Stimulated activated naive B cell treated with anti-CD40 and anti-IgM and Interleukin-4, amounts not matched to agents 10 μg/mL and 1 μg/mL and 100 μg/mL, for 72 hours (primary cell): ENCODE results near the gene THAP7.

ENCODE experiments used
- ATAC-seq, 2 donors: fragments of 150-1000 bp; cut with Tn5 transposase; replicated peaks; 2 replicates each; pipeline ENCODE4 v1.10.0; 2021; ENCODE audit warnings: moderate library complexity in 1 of 2
- DNase-seq: peaks from one replicate; pipeline ENCODE4 v3.0.0; 2021
- H3K27ac Mint-ChIP-seq: one replicate; pipeline ENCODE4 v1.8.0; 2022; ENCODE audit warnings: mild to moderate bottlenecking, mixed read lengths
- H3K27me3 Mint-ChIP-seq, 2 donors: one replicate each; pipeline ENCODE4 v1.8.0; 2022; ENCODE audit warnings: mixed read lengths in 2 of 2
- H3K36me3 Mint-ChIP-seq, 2 donors: one replicate each; pipeline ENCODE4 v1.8.0; 2022; ENCODE audit warnings: mixed read lengths in 2 of 2, mild to moderate bottlenecking in 1 of 2
- H3K4me1 Mint-ChIP-seq, 2 donors: one replicate each; pipeline ENCODE4 v1.8.0; 2022; ENCODE audit warnings: mixed read lengths in 2 of 2, mild to moderate bottlenecking in 1 of 2
- H3K4me3 Mint-ChIP-seq, 2 donors: one replicate each; pipeline ENCODE4 v1.8.0; 2022; ENCODE audit warnings: mild to moderate bottlenecking in 2 of 2, mixed read lengths in 2 of 2, moderate library complexity in 1 of 2
- H3K9me3 Mint-ChIP-seq, 2 donors: one replicate each; pipeline ENCODE4 v1.8.0; 2022; ENCODE audit warnings: mixed read lengths in 2 of 2, mild to moderate bottlenecking in 1 of 2

Gene THAP7

GRCh38 chr22:21038405-21038804, 36.5 kb upstream of the THAP7 start:
- Mint-ChIP-seq H3K9me3 (no peaks in the 10 kb centered on the region), H3K27ac (no peak overlapping the region), H3K36me3 (no peaks in the 10 kb centered on the region), H3K4me1 (peaks cover 2 to 4% of the 10 kb centered on the region in 2 donors), H3K27me3 (peaks cover 30 to 31% of the 10 kb centered on the region in 2 donors), H3K4me3 (no peak overlapping the region)
- DNase-seq (no peak), ATAC-seq (no peak)

DNA sequence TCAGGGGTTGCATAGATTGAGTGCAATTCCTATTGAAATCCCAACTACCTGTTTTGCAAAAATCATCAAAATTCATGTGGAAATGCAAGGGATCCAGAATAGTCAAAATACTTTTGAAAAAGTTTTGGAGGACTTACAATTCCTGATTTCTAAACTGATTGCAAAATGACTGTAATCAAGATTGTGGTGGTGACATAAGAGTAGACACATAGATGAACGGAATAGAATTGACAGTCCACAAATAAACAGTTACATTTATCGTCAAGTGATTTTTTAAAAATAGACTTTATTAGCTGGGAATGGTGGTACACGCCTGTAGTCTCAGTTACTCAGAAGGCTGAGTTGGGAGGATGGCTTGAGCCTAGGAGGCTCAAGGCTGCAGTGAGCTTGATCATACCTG, 33.1 kb upstream of the THAP7 start:
- no peak for DNase-seq
- no peak overlapping the region for H3K4me3 Mint-ChIP-seq
- no peaks in the 10 kb centered on the region for H3K36me3 Mint-ChIP-seq
- H3K27me3 Mint-ChIP-seq = peaks cover 37 to 42% of the 10 kb centered on the region in 2 donors
- H3K27ac Mint-ChIP-seq = no peak overlapping the region
- peaks cover 4 to 9% of the 10 kb centered on the region in 2 donors for H3K4me1 Mint-ChIP-seq
- no peak for ATAC-seq
- H3K9me3 Mint-ChIP-seq = no peaks in the 10 kb centered on the region

- no peaks in the 10 kb centered on the region for H3K9me3 Mint-ChIP-seq
- ATAC-seq = peak in 1 of 2 donors; percentile 67
- no peak overlapping the region for H3K27ac Mint-ChIP-seq
- H3K27me3 Mint-ChIP-seq = peaks cover 43 to 48% of the 10 kb centered on the region in 2 donors
- H3K4me1 Mint-ChIP-seq = peaks cover 4 to 9% of the 10 kb centered on the region in 2 donors
- H3K4me3 Mint-ChIP-seq = no peak overlapping the region
- no peaks in the 10 kb centered on the region for H3K36me3 Mint-ChIP-seq
- DNase-seq = no peak
Measured at GRCh38 chr22:21033895-21034294, 32.0 kb upstream of the THAP7 start.

DNA sequence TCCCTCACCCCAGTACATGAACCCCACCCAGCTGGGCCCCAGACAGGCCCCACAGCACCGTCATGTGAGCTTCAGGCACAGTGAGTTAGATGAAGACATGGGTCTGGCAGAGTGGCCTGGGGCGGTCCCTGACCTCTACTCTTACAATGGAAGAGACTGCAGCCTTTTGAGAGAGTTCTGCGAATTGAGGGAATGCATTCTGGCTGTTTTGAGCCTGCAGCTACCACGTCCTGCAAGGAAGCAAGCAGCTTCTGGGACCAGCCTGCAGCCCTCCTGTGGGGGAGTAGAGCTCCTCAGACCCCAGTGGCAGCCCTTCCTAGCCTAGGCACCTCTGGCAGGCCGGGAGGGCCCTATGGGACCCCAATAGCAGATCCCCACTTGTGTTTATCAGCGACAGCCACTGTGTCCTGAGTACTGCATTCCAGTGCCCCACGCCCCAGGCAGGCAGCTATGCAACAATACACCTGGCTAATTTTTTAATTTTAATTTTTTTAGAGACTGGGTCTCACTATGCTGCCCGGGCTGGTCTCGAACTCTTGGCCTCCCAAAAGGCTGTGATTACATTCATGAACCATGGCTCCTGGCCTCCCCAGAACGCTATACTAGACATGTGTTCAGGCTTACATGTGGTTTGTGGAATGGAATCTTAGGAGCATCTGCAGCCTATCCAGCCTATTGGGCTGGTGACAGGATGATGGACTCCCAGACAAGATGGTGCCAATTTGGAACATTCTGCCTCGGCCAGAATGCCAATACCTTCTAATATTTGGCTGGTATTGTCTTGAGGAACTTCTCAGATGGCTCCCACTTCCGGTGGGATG, 31.2 kb upstream of the THAP7 start:
- Mint-ChIP-seq H3K27ac (no peak overlapping the region), H3K4me1 (peaks cover 4 to 9% of the 10 kb centered on the region in 2 donors), H3K9me3 (no peaks in the 10 kb centered on the region), H3K27me3 (peaks cover 43 to 49% of the 10 kb centered on the region in 2 donors), H3K4me3 (no peak overlapping the region), H3K36me3 (no peaks in the 10 kb centered on the region)
- DNase-seq (no peak), ATAC-seq (no peak)

DNA sequence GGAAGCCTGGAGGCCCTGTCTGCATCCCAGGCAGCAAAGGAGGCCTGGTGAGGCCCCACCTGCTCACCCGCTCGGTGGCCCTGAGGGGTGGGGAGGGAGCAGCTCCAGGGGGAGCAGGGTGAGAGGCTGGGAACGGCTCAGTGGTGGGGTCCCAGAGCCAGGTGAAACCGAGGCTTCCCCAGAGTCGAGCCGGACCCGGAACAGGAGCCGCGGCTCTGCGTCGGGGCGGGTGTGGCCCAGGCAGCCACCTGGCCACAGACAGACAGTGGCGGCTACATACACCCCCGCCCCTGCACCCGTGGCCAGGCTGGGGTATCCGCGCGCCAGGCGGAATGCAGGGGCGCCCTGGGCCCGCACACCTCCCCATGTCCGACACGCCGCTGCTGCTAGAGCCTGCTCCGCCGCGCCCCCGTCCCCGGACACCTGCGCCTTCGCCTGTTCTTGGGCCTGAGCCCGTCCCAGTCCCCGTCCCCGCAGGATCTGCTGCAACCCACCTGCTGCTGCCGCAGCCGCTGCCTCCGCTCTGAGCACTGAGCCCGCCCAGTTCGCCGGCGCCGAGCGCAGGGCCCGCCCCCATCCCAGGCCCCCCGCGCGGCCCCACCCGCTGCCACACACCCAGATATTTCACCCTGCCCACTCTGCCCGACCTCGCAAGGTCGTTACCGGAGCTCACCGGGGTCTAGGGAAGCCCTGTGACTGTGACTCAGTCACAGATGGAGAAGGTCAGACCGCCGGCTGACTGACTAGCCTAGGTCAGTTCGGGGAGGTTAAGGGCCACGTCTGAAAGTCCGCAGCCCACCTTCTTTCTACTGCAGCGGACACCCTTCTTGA, 30.3 kb upstream of the THAP7 start, which contains the start of gene SLC7A4:
SLC7A4 (minus strand) TSS at position 525 of the 831 bp plus-strand sequence. CDS start 749 bp downstream, outside the sequence.
- peaks cover 4 to 9% of the 10 kb centered on the region in 2 donors for H3K4me1 Mint-ChIP-seq
- H3K36me3 Mint-ChIP-seq = no peaks in the 10 kb centered on the region
- peak; percentile 14 to 22 for ATAC-seq
- H3K27ac Mint-ChIP-seq = no peak within 1 kb of the TSS
- H3K27me3 Mint-ChIP-seq = peaks cover 43 to 49% of the 10 kb centered on the region in 2 donors
- no peak for DNase-seq
- H3K9me3 Mint-ChIP-seq = no peaks in the 10 kb centered on the region
- no peak within 1 kb of the TSS for H3K4me3 Mint-ChIP-seq

DNA sequence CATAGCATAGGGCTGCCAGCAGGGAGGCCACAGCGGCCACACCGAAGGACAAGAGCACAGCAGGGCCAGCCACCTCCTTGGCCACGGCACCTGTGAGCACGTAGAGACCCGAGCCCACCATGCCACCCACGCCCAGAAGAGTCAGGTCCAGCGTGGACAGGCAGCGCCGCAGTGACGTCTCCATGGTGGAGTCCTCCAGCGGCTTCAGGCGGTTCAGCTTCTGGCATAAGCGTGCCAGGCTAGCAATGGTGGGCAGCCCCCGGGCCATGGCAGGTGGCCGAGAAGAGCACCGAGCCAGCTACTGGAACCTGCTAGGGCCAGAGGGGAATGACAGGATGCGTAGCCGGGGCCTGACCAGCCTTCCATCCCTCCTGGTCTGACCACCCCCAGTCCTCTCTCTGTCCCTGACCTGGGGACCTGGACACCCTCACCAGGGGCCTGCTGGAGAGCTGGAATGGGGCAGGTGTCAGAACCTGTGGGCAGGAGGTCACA, 29.7 kb upstream of the THAP7 start:
- Mint-ChIP-seq H3K27me3 (peaks cover 48 to 49% of the 10 kb centered on the region in 2 donors), H3K36me3 (no peaks in the 10 kb centered on the region), H3K4me1 (peaks cover 4 to 9% of the 10 kb centered on the region in 2 donors), H3K27ac (no peak overlapping the region), H3K9me3 (no peaks in the 10 kb centered on the region), H3K4me3 (no peak overlapping the region)
- no peak for DNase-seq
- ATAC-seq = no peak

DNA sequence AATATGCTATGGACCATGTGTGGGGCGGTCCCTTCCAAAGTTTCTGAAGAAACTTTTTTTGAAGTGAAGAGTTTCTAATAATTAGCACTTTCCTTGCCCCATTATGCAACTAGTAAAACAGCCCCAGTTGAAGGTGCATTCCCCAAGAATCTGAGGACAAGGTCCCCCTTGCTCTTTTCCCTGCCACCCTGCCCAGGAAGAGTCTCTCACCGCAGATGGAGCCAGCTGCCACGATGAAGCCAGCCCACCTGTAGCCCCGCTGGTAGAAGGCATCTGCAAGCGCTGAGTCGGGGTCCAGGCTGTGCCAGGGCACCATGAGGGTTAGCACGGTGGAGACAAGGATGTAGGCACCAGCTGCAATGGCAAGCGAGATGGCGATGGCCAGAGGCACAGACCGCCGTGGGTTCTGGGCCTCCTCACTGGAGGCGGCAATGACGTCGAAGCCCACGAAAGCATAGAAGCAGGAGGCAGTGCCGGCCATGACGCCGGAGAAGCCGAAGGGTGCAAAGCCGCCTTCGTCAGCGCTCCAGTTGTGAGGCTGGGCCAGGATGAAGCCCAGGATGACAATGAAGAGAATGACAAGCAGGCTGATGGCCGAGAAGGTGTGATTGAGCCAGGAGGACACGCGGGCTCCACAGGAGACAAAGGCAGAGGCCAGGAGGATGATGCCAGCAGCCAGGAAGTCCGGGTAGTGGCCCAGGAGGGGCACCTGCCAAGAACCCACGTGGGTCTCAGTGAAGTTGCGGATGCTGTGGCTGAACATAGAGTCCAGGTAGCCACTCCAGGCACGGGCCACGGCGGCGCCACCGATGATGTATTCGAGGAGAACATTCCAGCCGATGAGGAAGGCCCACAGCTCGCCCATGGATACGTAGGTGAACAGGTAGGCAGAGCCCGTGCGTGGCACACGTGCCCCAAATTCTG, 29.0 kb upstream of the THAP7 start:
- no peak overlapping the region for H3K4me3 Mint-ChIP-seq
- H3K27me3 Mint-ChIP-seq = peaks cover 48 to 50% of the 10 kb centered on the region in 2 donors
- peaks cover 4 to 9% of the 10 kb centered on the region in 2 donors for H3K4me1 Mint-ChIP-seq
- ATAC-seq (no peak), DNase-seq (no peak)
- no peaks in the 10 kb centered on the region for H3K36me3 Mint-ChIP-seq
- no peaks in the 10 kb centered on the region for H3K9me3 Mint-ChIP-seq
- no peak overlapping the region for H3K27ac Mint-ChIP-seq

DNA sequence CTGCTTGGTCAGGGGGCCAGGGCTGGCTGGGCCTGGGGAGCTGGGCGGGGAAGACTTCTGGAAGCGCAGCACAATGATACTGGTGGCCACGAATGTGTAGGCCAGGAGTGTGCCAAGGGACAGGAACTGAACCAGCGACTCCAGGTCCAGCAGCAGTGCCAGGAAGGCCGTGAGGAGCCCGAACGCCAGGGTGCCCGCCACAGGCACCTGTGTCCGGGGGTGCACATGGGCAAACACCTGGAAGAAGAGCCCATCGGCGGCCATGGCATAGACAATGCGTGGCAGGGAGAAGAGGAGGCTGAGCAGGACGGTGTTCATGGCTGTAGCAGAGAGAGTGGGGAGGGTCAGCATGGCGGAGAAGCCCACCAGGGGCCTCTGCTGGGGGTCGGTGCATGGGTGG, 28.1 kb upstream of the THAP7 start:
- ATAC-seq (no peak), DNase-seq (no peak)
- Mint-ChIP-seq H3K4me1 (peaks cover 9 to 14% of the 10 kb centered on the region in 2 donors), H3K27me3 (peaks cover 53 to 55% of the 10 kb centered on the region in 2 donors), H3K36me3 (no peaks in the 10 kb centered on the region), H3K27ac (no peak overlapping the region), H3K9me3 (no peaks in the 10 kb centered on the region), H3K4me3 (no peak overlapping the region)

DNA sequence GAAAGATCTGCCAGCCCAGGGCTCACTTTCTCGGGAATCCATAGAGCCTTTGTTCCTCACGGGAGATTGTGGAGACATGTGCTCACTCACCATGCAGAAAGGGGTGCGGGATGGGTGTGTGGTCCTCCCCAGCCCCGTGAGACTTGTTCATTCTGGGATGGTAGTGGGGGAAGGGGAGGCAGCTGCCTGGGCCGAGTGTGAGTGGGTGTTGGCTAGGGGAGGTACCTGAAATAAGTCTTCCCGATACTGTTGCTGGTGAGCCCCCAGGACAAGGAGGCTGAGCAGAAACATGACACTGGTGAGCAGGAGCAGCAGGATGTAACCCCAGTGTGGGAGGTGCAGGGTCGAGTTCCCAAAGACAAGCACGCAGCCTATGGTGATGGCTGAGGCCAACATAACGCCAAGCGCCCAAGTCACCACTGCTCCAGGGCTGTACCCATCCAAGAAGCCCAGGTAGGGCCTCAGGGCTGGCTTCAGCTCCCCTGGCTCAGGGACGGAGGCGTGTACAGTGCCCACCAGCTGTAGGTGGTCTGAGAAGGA, 27.6 kb upstream of the THAP7 start:
- H3K36me3 Mint-ChIP-seq = no peaks in the 10 kb centered on the region
- no peak for ATAC-seq
- H3K4me3 Mint-ChIP-seq = no peak overlapping the region
- DNase-seq = no peak
- no peaks in the 10 kb centered on the region for H3K9me3 Mint-ChIP-seq
- peaks cover 9 to 14% of the 10 kb centered on the region in 2 donors for H3K4me1 Mint-ChIP-seq
- H3K27me3 Mint-ChIP-seq = peaks cover 51 to 52% of the 10 kb centered on the region in 2 donors
- no peak overlapping the region for H3K27ac Mint-ChIP-seq

- Mint-ChIP-seq H3K36me3 (no peaks in the 10 kb centered on the region), H3K27me3 (peaks cover 45 to 49% of the 10 kb centered on the region in 2 donors), H3K4me3 (no peak overlapping the region), H3K9me3 (no peaks in the 10 kb centered on the region), H3K27ac (no peak overlapping the region), H3K4me1 (peaks cover 8 to 14% of the 10 kb centered on the region in 2 donors)
- no peak for ATAC-seq
- DNase-seq = no peak
Measured at GRCh38 chr22:21028277-21029251, 26.6 kb upstream of the THAP7 start.

DNA sequence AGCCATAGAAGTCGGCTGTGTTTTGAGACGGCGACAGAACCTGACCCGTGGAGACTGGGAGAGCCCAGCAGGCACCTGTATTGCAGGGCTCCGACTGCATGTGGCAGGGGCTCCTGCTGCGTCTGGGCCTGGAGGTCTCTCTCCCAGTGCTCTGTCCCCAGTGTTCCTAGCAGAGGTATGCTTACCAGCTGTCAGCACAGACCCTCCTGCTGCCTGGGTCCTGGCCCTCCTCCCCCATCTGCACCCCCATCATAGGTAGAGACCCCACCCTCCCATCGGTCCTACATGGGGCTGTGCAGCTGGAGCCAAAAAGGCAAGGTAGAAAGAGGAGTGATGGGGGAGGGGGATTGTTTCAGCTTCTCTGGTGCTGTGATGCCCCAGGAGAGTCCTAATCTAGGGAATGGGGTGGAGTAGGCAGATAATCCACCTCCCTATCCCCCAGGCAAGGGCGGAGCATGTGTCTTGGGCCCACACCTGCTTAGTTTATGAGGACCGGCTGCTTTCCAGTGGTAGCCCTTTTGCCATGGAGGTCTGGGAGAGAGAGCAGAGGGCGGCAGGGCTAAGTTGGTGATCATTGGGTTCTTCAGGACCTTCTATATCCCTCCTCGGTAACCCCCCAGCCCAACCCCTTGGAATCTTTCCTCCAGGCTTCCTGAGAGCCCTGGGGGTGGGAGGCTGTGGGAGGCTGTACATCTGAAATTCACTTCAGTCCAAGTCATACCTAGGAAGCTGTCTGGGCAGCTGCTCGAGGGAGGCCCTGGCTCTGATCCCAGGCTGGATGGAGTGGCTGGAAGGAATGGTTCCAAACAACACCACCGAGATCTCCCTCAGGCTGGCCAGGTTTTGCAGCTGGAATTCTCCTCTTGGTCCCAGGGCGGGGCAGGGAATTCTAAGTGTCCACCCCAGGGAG, 25.1 kb upstream of the THAP7 start:
- DNase-seq (no peak), ATAC-seq (no peak)
- H3K27ac Mint-ChIP-seq = no peak overlapping the region
- H3K4me3 Mint-ChIP-seq = no peak overlapping the region
- H3K36me3 Mint-ChIP-seq = no peaks in the 10 kb centered on the region
- no peaks in the 10 kb centered on the region for H3K9me3 Mint-ChIP-seq
- H3K27me3 Mint-ChIP-seq = peaks cover 38 to 43% of the 10 kb centered on the region in 2 donors
- peaks cover 8 to 9% of the 10 kb centered on the region in 2 donors for H3K4me1 Mint-ChIP-seq
